Activated CD4-positive, alpha-beta T cell treated with anti-CD3 and anti-CD28 coated beads for 36 hours (primary cell): ENCODE results near the gene KLF9. TPM values are rescaled to one million over a fixed set of nuclear protein-coding genes. Genes with fewer than 3 reads are reported as not detected.
"Not testable (repeated sequence)": the region's sequence is repeated elsewhere in the genome, so short reads cannot be mapped to it uniquely, and the experiment has no call there.

Experiments used
- ATAC-seq: fragments of 200-7000 bp; cut with Tn5 transposase; one replicate; pipeline ENCODE4 v1.10.0; 2021; ENCODE audit warnings: mild to moderate bottlenecking, moderate library complexity
- CTCF ChIA-PET: fragments of 350-600 bp; sonication (Branson Sonifier 250); formaldehyde crosslinking; loops from one replicate; lab custom pipeline; 2021; ENCODE audit warnings: antibody characterized with exemption; lab: Charles Lee
- POLR2A ChIA-PET: fragments of 350-600 bp; sonication (Branson Sonifier 250); formaldehyde crosslinking; loops from one replicate; lab custom pipeline; 2021; ENCODE audit warnings: antibody characterized with exemption, inconsistent platforms; lab: Charles Lee
- DNase-seq: peaks from one replicate; pipeline ENCODE4 v3.0.0-alpha.2; 2020
- H3K27ac Mint-ChIP-seq: one replicate; pipeline ENCODE4 v1.8.0; 2021; ENCODE audit warnings: mixed read lengths
- H3K27me3 Mint-ChIP-seq: one replicate; pipeline ENCODE4 v1.8.0; 2021; ENCODE audit warnings: mixed read lengths
- H3K36me3 Mint-ChIP-seq: one replicate; pipeline ENCODE4 v1.8.0; 2021; ENCODE audit warnings: low read depth, mixed read lengths
- H3K4me1 Mint-ChIP-seq: one replicate; pipeline ENCODE4 v1.8.0; 2021; ENCODE audit warnings: mixed read lengths
- H3K4me3 Mint-ChIP-seq: one replicate; pipeline ENCODE4 v1.8.0; 2021; ENCODE audit warnings: mild to moderate bottlenecking, moderate library complexity, mixed read lengths
- H3K9me3 Mint-ChIP-seq: one replicate; pipeline ENCODE4 v1.8.0; 2021; ENCODE audit warnings: low read depth, mixed read lengths
- intact Hi-C, 2 experiments: fragments of 100-400 bp; cut with DNase I in 1 of 2; cut with micrococcal nuclease in 1 of 2; formaldehyde crosslinking; loops; one replicate each; pipeline versions ENCODE4 v1.14.2 to v1.15.1; 2022 to 2024; cut with DNase I, micrococcal nuclease
- total RNA-seq, 2 experiments: library from RNA; stranded (reverse); gene quantifications; one replicate each; pipeline ENCODE4 v1.2.3, GENCODE V29; 2021

The KLF9 gene
- total RNA-seq, 2 experiments from 2014 or later: 20.2 to 22.3 TPM

- ATAC-seq (no peak), DNase-seq (no peak)
- intact Hi-C loops: loop anchor here in 1 of 2 experiments (10.0 kb wide), 1 partner anchor 1381 kb away; no protein-coding TSS in a partner anchor
- H3K27ac Mint-ChIP-seq: peak overlapping the region; percentile 76
- H3K4me3 Mint-ChIP-seq: no peak overlapping the region
- H3K36me3 Mint-ChIP-seq: peaks cover 8% of the 10 kb centered on the region
- no peaks in the 10 kb centered on the region for H3K27me3 Mint-ChIP-seq
- H3K4me1 Mint-ChIP-seq: peaks cover 80% of the 10 kb centered on the region
- no peaks in the 10 kb centered on the region for H3K9me3 Mint-ChIP-seq
- POLR2A ChIA-PET: interaction anchor here (1.1 kb wide), 1 partner anchor 16 kb away, joined by 3 read pairs; no protein-coding TSS in a partner anchor
- CTCF ChIA-PET: interaction anchor here (1.2 to 3.3 kb wide), 2 partner anchors 14 to 198 kb away, joined by 3 to 15 read pairs; no protein-coding TSS in a partner anchor
These were observed 10.2 kb downstream of the KLF9 start for GRCh38 chr9:70404261-70404660.

GRCh38 chr9:70403618-70404025, 10.8 kb downstream of the KLF9 start:
- intact Hi-C loops: loop anchor here in 1 of 2 experiments (10.0 kb wide), 1 partner anchor 1381 kb away; no protein-coding TSS in a partner anchor
- ATAC-seq: no peak
- peak overlapping the region; percentile 52 for H3K27ac Mint-ChIP-seq

GRCh38 chr9:70403166-70403565, 11.3 kb downstream of the KLF9 start:
- peak overlapping the region; percentile 52 for H3K27ac Mint-ChIP-seq
- intact Hi-C loops: loop anchor here in 1 of 2 experiments (10.0 kb wide), 1 partner anchor 1382 kb away; no protein-coding TSS in a partner anchor
- no peaks in the 10 kb centered on the region for H3K27me3 Mint-ChIP-seq
- CTCF ChIA-PET: interaction anchor here (1.2 to 3.3 kb wide), 4 partner anchors 9 to 199 kb away, joined by 3 to 15 read pairs (median 6); no protein-coding TSS in a partner anchor
- peaks cover 3% of the 10 kb centered on the region for H3K36me3 Mint-ChIP-seq
- H3K4me3 Mint-ChIP-seq: no peak overlapping the region
- DNase-seq (no peak), ATAC-seq (no peak)
- POLR2A ChIA-PET: interaction anchor here (0.7 kb wide), 1 partner anchor 180 kb away, joined by 3 read pairs; no protein-coding TSS in a partner anchor
- H3K9me3 Mint-ChIP-seq: no peaks in the 10 kb centered on the region
- peaks cover 83% of the 10 kb centered on the region for H3K4me1 Mint-ChIP-seq

More at GRCh38 chr9:70403618-70404025, 10.8 kb downstream of the KLF9 start:
- no peak overlapping the region for H3K4me3 Mint-ChIP-seq
- ChIA-PET POLR2A (interaction anchor here (0.7 kb wide), 1 partner anchor 179 kb away, joined by 3 read pairs; no protein-coding TSS in a partner anchor), CTCF (interaction anchor here (1.2 to 3.3 kb wide), 2 partner anchors 13 to 199 kb away, joined by 3 to 15 read pairs; no protein-coding TSS in a partner anchor)
- H3K9me3 Mint-ChIP-seq: no peaks in the 10 kb centered on the region
- no peaks in the 10 kb centered on the region for H3K27me3 Mint-ChIP-seq
- H3K4me1 Mint-ChIP-seq: peaks cover 84% of the 10 kb centered on the region
- peaks cover 7% of the 10 kb centered on the region for H3K36me3 Mint-ChIP-seq
- DNase-seq: no peak

- ATAC-seq: no peak
- intact Hi-C loops: loop anchor here in 1 of 2 experiments (10.0 kb wide), 1 partner anchor 1383 kb away; no protein-coding TSS in a partner anchor
- CTCF ChIA-PET: interaction anchor here (0.7 to 1.8 kb wide), 6 partner anchors 8 to 200 kb away, joined by 3 to 8 read pairs (median 3); no protein-coding TSS in a partner anchor
- DNase-seq: no peak
- POLR2A ChIA-PET: no interaction called here
- Mint-ChIP-seq H3K27me3 (no peaks in the 10 kb centered on the region), H3K27ac (no peak overlapping the region), H3K4me3 (no peak overlapping the region), H3K4me1 (peaks cover 83% of the 10 kb centered on the region), H3K9me3 (no peaks in the 10 kb centered on the region), H3K36me3 (peaks cover under 1% of the 10 kb centered on the region)
These were observed 12.2 kb downstream of the KLF9 start for GRCh38 chr9:70402213-70402612.

GRCh38 chr9:70401241-70401640, 13.2 kb downstream of the KLF9 start:
- ATAC-seq: not testable (repeated sequence)

GRCh38 chr9:70400107-70400892, 14.2 kb downstream of the KLF9 start:
- no peak overlapping the region for H3K4me3 Mint-ChIP-seq
- intact Hi-C loops: loop anchor here in 1 of 2 experiments (10.0 kb wide), 1 partner anchor 1385 kb away; no protein-coding TSS in a partner anchor
- H3K27me3 Mint-ChIP-seq: no peaks in the 10 kb centered on the region
- DNase-seq: no peak
- ChIA-PET CTCF (interaction anchor here (0.6 to 1.1 kb wide), 2 partner anchors 202 to 1316 kb away, joined by 3 read pairs; no protein-coding TSS in a partner anchor), POLR2A (interaction anchor here (0.7 to 0.9 kb wide), 2 partner anchors 18 to 598 kb away, joined by 3 read pairs; no protein-coding TSS in a partner anchor)
- H3K36me3 Mint-ChIP-seq: no peaks in the 10 kb centered on the region
- ATAC-seq: peak; percentile 13
- peaks cover 76% of the 10 kb centered on the region for H3K4me1 Mint-ChIP-seq
- peak overlapping the region; percentile 84 for H3K27ac Mint-ChIP-seq
- no peaks in the 10 kb centered on the region for H3K9me3 Mint-ChIP-seq

More at GRCh38 chr9:70401241-70401640, 13.2 kb downstream of the KLF9 start:
- H3K27me3 Mint-ChIP-seq, H3K4me3 Mint-ChIP-seq, H3K27ac Mint-ChIP-seq, H3K36me3 Mint-ChIP-seq, H3K9me3 Mint-ChIP-seq, DNase-seq, POLR2A ChIA-PET: not testable (repeated sequence)
- intact Hi-C loops: loop anchor here in 1 of 2 experiments (10.0 kb wide), 1 partner anchor 1384 kb away; no protein-coding TSS in a partner anchor
- CTCF ChIA-PET: interaction anchor here (0.6 to 1.8 kb wide), 2 partner anchors 10 to 376 kb away, joined by 4 to 8 read pairs; no protein-coding TSS in a partner anchor
- H3K4me1 Mint-ChIP-seq: peaks cover 81% of the 10 kb centered on the region

GRCh38 chr9:70399141-70399540, 15.3 kb downstream of the KLF9 start:
- Mint-ChIP-seq H3K27me3 (no peaks in the 10 kb centered on the region), H3K4me3 (no peak overlapping the region), H3K36me3 (no peaks in the 10 kb centered on the region), H3K9me3 (no peaks in the 10 kb centered on the region), H3K27ac (peak overlapping the region; percentile 84), H3K4me1 (peaks cover 77% of the 10 kb centered on the region)
- DNase-seq (no peak), ATAC-seq (no peak)
- POLR2A ChIA-PET: no interaction called here
- intact Hi-C loops: no loop called here
- CTCF ChIA-PET: interaction anchor here (1.1 to 1.6 kb wide), 3 partner anchors 9 to 203 kb away, joined by 3 to 5 read pairs (median 3); no protein-coding TSS in a partner anchor

GRCh38 chr9:70398145-70398556, 16.3 kb downstream of the KLF9 start:
- H3K9me3 Mint-ChIP-seq: no peaks in the 10 kb centered on the region
- ChIA-PET CTCF (interaction anchor here (0.6 to 1.6 kb wide), 4 partner anchors 10 to 204 kb away, joined by 3 to 5 read pairs (median 3); no protein-coding TSS in a partner anchor), POLR2A (interaction anchor here (0.7 kb wide), 1 partner anchor 23 kb away, joined by 3 read pairs; no protein-coding TSS in a partner anchor)
- intact Hi-C loops: no loop called here
- ATAC-seq: peak; percentile 90
- H3K4me3 Mint-ChIP-seq: peak overlapping the region; percentile 17
- peaks cover 77% of the 10 kb centered on the region for H3K4me1 Mint-ChIP-seq
- peak overlapping the region; percentile 84 for H3K27ac Mint-ChIP-seq
- H3K36me3 Mint-ChIP-seq: no peaks in the 10 kb centered on the region
- no peaks in the 10 kb centered on the region for H3K27me3 Mint-ChIP-seq
- DNase-seq: no peak

GRCh38 chr9:70395652-70396051, 18.8 kb downstream of the KLF9 start:
- CTCF ChIA-PET: interaction anchor here (1.0 kb wide), 1 partner anchor 207 kb away, joined by 3 read pairs; no protein-coding TSS in a partner anchor
- Mint-ChIP-seq H3K36me3 (no peaks in the 10 kb centered on the region), H3K27ac (no peak overlapping the region), H3K4me1 (peaks cover 89% of the 10 kb centered on the region), H3K9me3 (no peaks in the 10 kb centered on the region), H3K4me3 (no peak overlapping the region), H3K27me3 (no peaks in the 10 kb centered on the region)
- no peak for DNase-seq
- no peak for ATAC-seq
- intact Hi-C loops: no loop called here
- POLR2A ChIA-PET: no interaction called here

GRCh38 chr9:70392850-70393249, 21.6 kb downstream of the KLF9 start:
- POLR2A ChIA-PET: no interaction called here
- ATAC-seq (peak; percentile 55), DNase-seq (no peak)
- intact Hi-C loops: loop anchor here (2.0 to 5.0 kb wide), 2 partner anchors 38 to 51 kb away; no protein-coding TSS in a partner anchor
- CTCF ChIA-PET: interaction anchor here (0.9 to 1.7 kb wide), 5 partner anchors 18 to 214 kb away, joined by 3 to 7 read pairs (median 5); no protein-coding TSS in a partner anchor
- Mint-ChIP-seq H3K4me1 (peaks cover 81% of the 10 kb centered on the region), H3K36me3 (peaks cover 10% of the 10 kb centered on the region), H3K27me3 (no peaks in the 10 kb centered on the region), H3K4me3 (no peak overlapping the region), H3K27ac (peak overlapping the region; percentile 24), H3K9me3 (no peaks in the 10 kb centered on the region)
